DOHH2 (cell line): Measurements from ENCODE around the gene DHX16.

Experiments
- H3F3A ChIP-seq: fragments of 200-600 bp; sonication (generic), shearing (Covaris generic); 2 replicates; pipeline ENCODE4 v1.6.0; 2016; ENCODE audit warnings: antibody characterized with exemption, mild to moderate bottlenecking; ENCODE audit not compliant: control insufficient read depth, insufficient read depth
- H3K27ac ChIP-seq: fragments of 200-600 bp; sonication (generic); 2 replicates; pipeline ENCODE4 v1.5.1; 2014; ENCODE audit warnings: low read depth, mild to moderate bottlenecking, low read length, moderate library complexity
- H3K27me3 ChIP-seq: fragments of 200-600 bp; sonication (generic); 2 replicates; pipeline ENCODE4 v1.6.1; 2014; ENCODE audit warnings: mild to moderate bottlenecking, low read length, mixed read lengths; ENCODE audit not compliant: control insufficient read depth
- H3K36me3 ChIP-seq: fragments of 200-600 bp; sonication (generic); 2 replicates; pipeline ENCODE4 v1.6.1; 2014; ENCODE audit warnings: mild to moderate bottlenecking, low read length, moderate library complexity, mixed read lengths; ENCODE audit not compliant: control insufficient read depth
- H3K4me1 ChIP-seq: fragments of 200-600 bp; sonication (generic); 2 replicates; pipeline ENCODE4 v1.6.1; 2014; ENCODE audit warnings: mild to moderate bottlenecking, low read length, mixed read lengths; ENCODE audit not compliant: control insufficient read depth
- H3K4me2 ChIP-seq: fragments of 200-600 bp; sonication (generic); 2 replicates; pipeline ENCODE4 v1.6.0; 2014; ENCODE audit warnings: mild to moderate bottlenecking, low read length, moderate library complexity
- H3K4me3 ChIP-seq: fragments of 200-600 bp; sonication (generic); 2 replicates; pipeline ENCODE4 v1.5.1; 2014; ENCODE audit warnings: mild to moderate bottlenecking, low read length, mixed read lengths
- H3K79me2 ChIP-seq: fragments of 200-600 bp; sonication (generic); 2 replicates; pipeline ENCODE4 v1.6.1; 2014; ENCODE audit warnings: mild to moderate bottlenecking, low read length, mixed read lengths; ENCODE audit not compliant: control insufficient read depth
- H3K9me2 ChIP-seq: fragments of 200-600 bp; sonication (generic); replicated peaks from 2 replicates; pipeline ENCODE4 v1.6.1; 2014; ENCODE audit warnings: mild to moderate bottlenecking, low read length, mixed read lengths; ENCODE audit not compliant: control insufficient read depth
- H3K9me3 ChIP-seq: fragments of 200-600 bp; sonication (generic); 2 replicates; pipeline ENCODE4 v1.6.1; 2014; ENCODE audit warnings: antibody characterized with exemption, low read length, mixed read lengths; ENCODE audit not compliant: control insufficient read depth, insufficient read depth
- H4K20me1 ChIP-seq: fragments of 200-600 bp; sonication (generic); 2 replicates; pipeline ENCODE4 v1.6.0; 2014; ENCODE audit warnings: low read depth, mild to moderate bottlenecking, antibody characterized with exemption, low read length, moderate library complexity; ENCODE audit not compliant: control insufficient read depth, insufficient read depth
- EZH2phosphoT487 ChIP-seq: fragments of 200-600 bp; sonication (generic); IDR thresholded peaks from 2 replicates; pipeline ENCODE4 v1.6.1; 2017; ENCODE audit warnings: borderline replicate concordance, mild to moderate bottlenecking, antibody characterized with exemption, low read length, moderate library complexity, mixed read lengths
- TF ChIP-seq, protein P1 (sequence below): fragments of 200-600 bp; sonication (generic); IDR thresholded peaks from one replicate; pipeline ENCODE4 v1.5.1; 2014; ENCODE audit warnings: antibody characterized with exemption, mild to moderate bottlenecking, low read depth, low read length; ENCODE audit not compliant: poor library complexity, severe bottlenecking

DHX16 gene

DNA sequence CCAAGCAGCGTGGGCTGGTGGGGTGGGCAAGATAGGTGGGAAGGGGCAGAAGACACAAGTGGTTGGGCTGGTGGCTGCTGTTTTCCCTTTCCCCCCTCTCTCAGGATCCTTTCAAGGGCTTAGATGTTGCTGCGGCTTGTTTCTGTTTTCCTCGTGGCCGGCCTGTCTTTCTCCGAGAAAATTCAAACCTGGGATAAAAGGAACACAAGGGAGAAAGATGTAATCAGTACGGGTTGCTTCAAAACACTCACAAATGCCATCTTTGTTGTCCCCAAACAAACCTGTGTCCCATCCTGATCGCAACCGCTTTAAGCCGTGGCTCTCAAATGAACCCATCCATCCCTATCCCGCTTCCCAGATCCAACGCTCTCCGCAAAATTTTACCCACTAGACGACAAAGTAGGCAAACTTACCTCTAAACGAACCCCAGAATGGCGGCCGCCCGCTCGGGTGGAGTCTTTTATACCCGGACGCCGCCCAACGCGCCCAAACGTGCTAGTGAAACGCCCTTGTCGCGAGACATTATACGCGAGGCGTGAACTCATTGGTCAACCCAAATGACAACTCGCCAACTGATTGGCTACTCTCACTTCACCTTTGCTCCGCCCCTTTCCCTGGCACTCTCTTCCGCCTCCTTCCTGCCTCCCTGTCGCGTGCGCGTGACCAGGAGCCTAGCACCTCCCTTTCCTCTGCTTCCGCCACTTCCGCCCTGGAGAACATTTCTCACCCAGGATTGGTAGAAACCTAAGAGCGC, 55.8 kb downstream of the DHX16 start, which contains the start of gene PPP1R10:
PPP1R10 (minus strand) TSS at position 433 of the 754 bp plus-strand sequence. CDS start 7,299 bp downstream, outside the sequence.
- peak within 1 kb of the TSS; percentile 83 for H3K4me3 ChIP-seq
- H3K9me3 ChIP-seq, result no peaks in the 10 kb centered on the region
- peak within 1 kb of the TSS; percentile 96 for H3K4me2 ChIP-seq
- H3F3A ChIP-seq, result peaks cover 36% of the 10 kb centered on the region
- peaks cover 79% of the 10 kb centered on the region for H3K79me2 ChIP-seq
- no peak for TF ChIP-seq EZH2phosphoT487
- TF ChIP-seq, protein P1, sequence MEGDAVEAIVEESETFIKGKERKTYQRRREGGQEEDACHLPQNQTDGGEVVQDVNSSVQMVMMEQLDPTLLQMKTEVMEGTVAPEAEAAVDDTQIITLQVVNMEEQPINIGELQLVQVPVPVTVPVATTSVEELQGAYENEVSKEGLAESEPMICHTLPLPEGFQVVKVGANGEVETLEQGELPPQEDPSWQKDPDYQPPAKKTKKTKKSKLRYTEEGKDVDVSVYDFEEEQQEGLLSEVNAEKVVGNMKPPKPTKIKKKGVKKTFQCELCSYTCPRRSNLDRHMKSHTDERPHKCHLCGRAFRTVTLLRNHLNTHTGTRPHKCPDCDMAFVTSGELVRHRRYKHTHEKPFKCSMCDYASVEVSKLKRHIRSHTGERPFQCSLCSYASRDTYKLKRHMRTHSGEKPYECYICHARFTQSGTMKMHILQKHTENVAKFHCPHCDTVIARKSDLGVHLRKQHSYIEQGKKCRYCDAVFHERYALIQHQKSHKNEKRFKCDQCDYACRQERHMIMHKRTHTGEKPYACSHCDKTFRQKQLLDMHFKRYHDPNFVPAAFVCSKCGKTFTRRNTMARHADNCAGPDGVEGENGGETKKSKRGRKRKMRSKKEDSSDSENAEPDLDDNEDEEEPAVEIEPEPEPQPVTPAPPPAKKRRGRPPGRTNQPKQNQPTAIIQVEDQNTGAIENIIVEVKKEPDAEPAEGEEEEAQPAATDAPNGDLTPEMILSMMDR, result no peak
- peaks cover 40% of the 10 kb centered on the region for H3K4me1 ChIP-seq
- no peaks in the 10 kb centered on the region for H3K27me3 ChIP-seq
- H4K20me1 ChIP-seq, result peaks cover 25% of the 10 kb centered on the region
- H3K36me3 ChIP-seq, result peaks cover 80% of the 10 kb centered on the region
- no peaks in the 10 kb centered on the region for H3K9me2 ChIP-seq
- H3K27ac ChIP-seq, result peak within 1 kb of the TSS; percentile 89

DNA sequence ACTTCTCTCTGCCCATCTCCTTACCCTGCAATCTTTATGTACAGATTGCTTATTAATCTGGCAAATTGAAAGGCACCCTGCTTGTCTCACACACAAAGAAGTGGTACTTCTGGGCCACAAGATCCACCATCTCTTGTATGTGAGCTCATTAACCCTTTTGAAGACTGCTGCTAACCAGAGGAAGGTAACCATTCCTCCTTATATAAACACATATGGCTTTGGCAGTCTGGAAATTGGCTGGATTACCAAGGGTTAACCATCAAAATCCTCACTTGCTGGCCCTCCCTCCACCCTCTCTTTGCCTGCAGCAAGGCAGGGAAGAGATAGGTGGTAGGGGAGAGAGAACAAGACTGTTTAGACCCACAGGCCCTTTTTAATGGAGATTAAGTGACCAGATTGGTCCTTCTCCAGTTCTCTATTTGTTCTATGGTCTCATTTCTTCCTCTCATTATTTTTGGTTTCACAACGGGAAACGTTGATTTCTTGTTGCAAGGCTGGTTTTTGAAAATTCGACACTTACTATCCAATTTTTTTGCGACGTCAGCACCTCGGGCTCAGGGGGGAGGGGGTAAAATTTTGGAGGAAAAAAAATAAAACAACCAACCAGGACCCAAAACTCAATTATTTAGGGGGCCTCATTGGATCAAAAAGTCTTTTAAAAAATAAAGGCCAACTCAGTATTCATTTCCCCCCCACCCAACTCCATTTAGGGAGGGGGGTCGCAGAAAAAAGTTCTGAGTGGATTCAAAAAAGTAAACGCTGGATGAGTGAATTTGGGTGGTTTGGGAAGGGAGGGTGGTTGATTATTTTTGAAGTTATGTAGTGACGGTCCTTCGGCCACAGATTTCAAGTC, 56.6 kb downstream of the DHX16 start:
- peaks cover 81% of the 10 kb centered on the region for H3K36me3 ChIP-seq
- H3K9me3 ChIP-seq, result no peaks in the 10 kb centered on the region
- peaks cover 41% of the 10 kb centered on the region for H3K4me1 ChIP-seq
- peak overlapping the region; percentile 83 for H3K4me3 ChIP-seq
- no peak for TF ChIP-seq EZH2phosphoT487
- TF ChIP-seq, protein P1, result no peak
- H3K9me2 ChIP-seq, result no peaks in the 10 kb centered on the region
- H3K4me2 ChIP-seq, result peak overlapping the region; percentile 96
- peaks cover 36% of the 10 kb centered on the region for H3F3A ChIP-seq
- peak overlapping the region; percentile 89 for H3K27ac ChIP-seq
- H3K79me2 ChIP-seq, result peaks cover 84% of the 10 kb centered on the region
- peaks cover 26% of the 10 kb centered on the region for H4K20me1 ChIP-seq
- no peaks in the 10 kb centered on the region for H3K27me3 ChIP-seq

DNA sequence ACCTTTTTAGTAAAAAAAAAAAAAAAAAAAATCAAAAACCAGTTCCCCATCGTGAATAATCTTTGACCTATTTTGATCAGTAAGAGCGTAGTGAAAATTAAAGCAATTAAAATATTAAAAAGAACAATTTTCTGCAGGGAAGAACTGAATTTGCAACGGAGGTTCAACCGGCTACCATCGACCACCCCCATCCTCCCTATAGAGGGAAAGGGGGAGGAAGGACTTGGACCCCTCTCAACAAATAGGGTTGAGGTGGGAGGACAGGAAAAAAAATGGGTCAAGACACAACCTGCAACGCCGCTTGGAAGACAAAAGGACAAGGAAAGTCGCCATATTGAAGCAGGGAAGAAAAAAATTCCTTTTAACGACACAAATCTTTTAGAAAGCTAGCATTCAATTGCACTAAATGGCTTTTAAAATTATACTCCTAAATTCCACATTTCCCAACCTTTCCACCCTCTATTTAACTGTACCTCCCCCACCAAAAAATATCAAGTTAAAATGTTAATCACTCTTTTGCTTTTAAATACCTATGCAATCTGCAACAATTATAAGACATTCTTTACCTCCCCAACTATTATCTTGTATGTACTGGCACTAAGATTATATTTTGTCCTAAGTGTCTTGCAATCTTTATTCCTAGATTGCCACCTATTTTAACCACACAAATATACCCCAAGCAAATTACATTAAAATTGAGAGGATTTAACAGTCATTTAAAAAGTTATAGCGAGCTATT, 57.4 kb downstream of the DHX16 start:
- Histone ChIP-seq H3K79me2 (peaks cover 87% of the 10 kb centered on the region), H3K9me3 (no peaks in the 10 kb centered on the region), H3K27ac (peak overlapping the region; percentile 89), H3F3A (peaks cover 36% of the 10 kb centered on the region), H3K4me3 (peak overlapping the region; percentile 83), H3K36me3 (peaks cover 81% of the 10 kb centered on the region), H3K4me2 (peak overlapping the region; percentile 96), H4K20me1 (peaks cover 26% of the 10 kb centered on the region), H3K4me1 (peaks cover 41% of the 10 kb centered on the region), H3K27me3 (no peaks in the 10 kb centered on the region), H3K9me2 (no peaks in the 10 kb centered on the region)
- TF ChIP-seq EZH2phosphoT487, result no peak
- TF ChIP-seq, protein P1, result no peak
